Sigmoid colon (tissue), 4 donors: Measurements from ENCODE around the gene JAKMIP2.
A peak's percentile ranks its signal among the peaks of the same experiment; 100 is the strongest.

Experiments used
- CTCF ChIP-seq, 4 experiments: fragments of 450-650 bp in 3 of 4; fragments of 200-600 bp in 1 of 4; IDR thresholded peaks; one replicate each; pipeline ENCODE4 v1.5.1; 2016 to 2019; ENCODE audit warnings: antibody characterized with exemption in 4 of 4, mild to moderate bottlenecking in 3 of 4, moderate library complexity in 2 of 4
- EP300 ChIP-seq, 4 donors: sonication (generic); formaldehyde crosslinking; IDR thresholded peaks; one replicate each; pipeline ENCODE4 v1.6.1; 2017; ENCODE audit warnings: antibody characterized with exemption in 4 of 4
- POLR2A ChIP-seq, 2 donors: fragments of 450-650 bp; IDR thresholded peaks; one replicate each; pipeline ENCODE4 v1.6.1; 2016; ENCODE audit warnings: antibody characterized with exemption in 2 of 2, mild to moderate bottlenecking in 2 of 2, moderate library complexity in 2 of 2
- POLR2AphosphoS5 ChIP-seq, 4 donors: sonication (generic); formaldehyde crosslinking; IDR thresholded peaks; one replicate each; pipeline ENCODE4 v1.6.1; 2017; ENCODE audit warnings: antibody characterized with exemption in 4 of 4

DNA sequence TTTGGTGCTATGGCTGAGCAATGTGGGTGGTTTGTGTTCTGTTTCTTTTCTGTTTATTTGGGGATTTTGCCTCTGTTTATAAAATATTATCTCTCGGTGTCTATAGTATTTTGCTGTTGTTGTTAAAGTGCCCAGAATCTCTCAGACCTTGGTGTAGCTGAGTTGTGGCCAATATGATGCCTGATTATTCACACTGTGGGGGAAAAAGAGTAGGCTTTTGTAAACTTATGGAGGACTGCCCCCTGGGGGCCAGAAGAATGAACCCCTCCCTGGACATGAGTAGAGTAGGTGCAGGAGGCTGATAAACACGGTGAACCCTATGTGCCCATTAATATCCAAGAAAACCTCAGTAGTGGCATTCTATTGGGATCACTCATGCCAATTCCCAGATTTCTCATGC lies 223.7 kb downstream of the JAKMIP2 start:
- TF ChIP-seq POLR2AphosphoS5 (IDR thresholded peaks at IDR 0.05), result peak in 2 of 4 donors; percentile 8 to 29
- TF ChIP-seq EP300 (IDR thresholded peaks at IDR 0.05), result no peak
- TF ChIP-seq POLR2A (IDR thresholded peaks at IDR 0.05), result no peak
- peak; percentile 56 to 77 (median 72) for TF ChIP-seq CTCF (IDR thresholded peaks at IDR 0.05)
